Measurements from ENCODE around the gene RORB.

The RORB gene

GRCh38 chr9:74721696-74722660, 224.8 kb downstream of the RORB start:
- Histone ChIP-seq H3K14ac (ENCODE audit: low read length) (no peak overlapping the region), H3K9me3 (ENCODE audit: insufficient read depth, low read depth, low read length) (no peaks in the 10 kb centered on the region), H2BK5ac (ENCODE audit: low read depth, low read length, poor library complexity) (no peak overlapping the region), H3K18ac (ENCODE audit: low read length) (no peak overlapping the region), H4K8ac (ENCODE audit: low read depth, low read length) (no peak overlapping the region), H3K23ac (ENCODE audit: low read length) (no peak overlapping the region), H2BK120ac (ENCODE audit: insufficient read depth, low read length, poor library complexity) (no peak overlapping the region), H3K4me1 (ENCODE audit: control insufficient read depth in 1 of 2, insufficient read depth in 2 of 2, low read length in 2 of 2) (peaks cover 0 to 3% of the 10 kb centered on the region in 2 experiments), H3K27me3 (ENCODE audit: insufficient read depth, low read length) (no peaks in the 10 kb centered on the region), H4K12ac (ENCODE audit: low read depth, low read length) (no peak overlapping the region), H3K27ac (ENCODE audit: low read depth, low read length) (no peak overlapping the region), H2AK5ac (ENCODE audit: low read length) (no peak overlapping the region), H4K91ac (ENCODE audit: low read depth, low read length) (no peak overlapping the region), H3K4ac (ENCODE audit: low read depth, low read length) (no peak overlapping the region), H2AFZ (ENCODE audit: insufficient read depth, low read length, poor library complexity) (no peak overlapping the region), H3K4me3 (ENCODE audit: low read depth, low read length) (no peak overlapping the region), H2BK12ac (ENCODE audit: low read length) (no peak overlapping the region), H3K79me2 (ENCODE audit: control insufficient read depth, insufficient read depth, low read length, poor library complexity) (no peaks in the 10 kb centered on the region), H3K36me3 (ENCODE audit: control insufficient read depth in 1 of 2, insufficient read depth in 2 of 2, low read length in 2 of 2) (no peaks in the 10 kb centered on the region), H3K79me1 (ENCODE audit: low read length) (no peaks in the 10 kb centered on the region), H3K9ac (ENCODE audit: low read length) (no peak overlapping the region), H3K4me2 (ENCODE audit: low read length) (no peak overlapping the region)
- peak; percentile 84 to 96 for DNase-seq
- WGBS (ENCODE audit: extremely low coverage, insufficient coverage, insufficient read length): no CpG with 5 or more reads among the region's 5 CpGs

GRCh38 chr9:74724317-74724716, 227.2 kb downstream of the RORB start:
- no peak overlapping the region for H2BK120ac ChIP-seq (ENCODE audit: insufficient read depth, low read length, poor library complexity)
- H4K8ac ChIP-seq (ENCODE audit: low read depth, low read length): no peak overlapping the region
- H3K27ac ChIP-seq (ENCODE audit: low read depth, low read length): no peak overlapping the region
- H3K36me3 ChIP-seq (ENCODE audit: control insufficient read depth in 1 of 2, insufficient read depth in 2 of 2, low read length in 2 of 2): no peaks in the 10 kb centered on the region
- DNase-seq: no peak
- no peak overlapping the region for H2AFZ ChIP-seq (ENCODE audit: insufficient read depth, low read length, poor library complexity)
- no peak overlapping the region for H3K4me3 ChIP-seq (ENCODE audit: low read depth, low read length)
- H2BK5ac ChIP-seq (ENCODE audit: low read depth, low read length, poor library complexity): no peak overlapping the region
- H3K18ac ChIP-seq (ENCODE audit: low read length): no peak overlapping the region
- no peak overlapping the region for H3K14ac ChIP-seq (ENCODE audit: low read length)
- no peaks in the 10 kb centered on the region for H3K79me2 ChIP-seq (ENCODE audit: control insufficient read depth, insufficient read depth, low read length, poor library complexity)
- no peak overlapping the region for H4K12ac ChIP-seq (ENCODE audit: low read depth, low read length)
- H3K4ac ChIP-seq (ENCODE audit: low read depth, low read length): no peak overlapping the region
- H3K4me1 ChIP-seq (ENCODE audit: control insufficient read depth in 1 of 2, insufficient read depth in 2 of 2, low read length in 2 of 2): peaks cover 0 to 3% of the 10 kb centered on the region in 2 experiments
- H3K4me2 ChIP-seq (ENCODE audit: low read length): no peak overlapping the region
- no peak overlapping the region for H4K91ac ChIP-seq (ENCODE audit: low read depth, low read length)
- no peaks in the 10 kb centered on the region for H3K27me3 ChIP-seq (ENCODE audit: insufficient read depth, low read length)
- H2AK5ac ChIP-seq (ENCODE audit: low read length): no peak overlapping the region
- H3K23ac ChIP-seq (ENCODE audit: low read length): no peak overlapping the region
- no peaks in the 10 kb centered on the region for H3K79me1 ChIP-seq (ENCODE audit: low read length)
- WGBS (ENCODE audit: extremely low coverage, insufficient coverage, insufficient read length): no CpG with 5 or more reads among the region's 5 CpGs
- no peaks in the 10 kb centered on the region for H3K9me3 ChIP-seq (ENCODE audit: insufficient read depth, low read depth, low read length)
- H2BK12ac ChIP-seq (ENCODE audit: low read length): no peak overlapping the region
- H3K9ac ChIP-seq (ENCODE audit: low read length): no peak overlapping the region

GRCh38 chr9:74726581-74726980, 229.4 kb downstream of the RORB start:
- Histone ChIP-seq H3K79me1 (ENCODE audit: low read length) (no peaks in the 10 kb centered on the region), H3K4ac (ENCODE audit: low read depth, low read length) (no peak overlapping the region), H3K4me3 (ENCODE audit: low read depth, low read length) (no peak overlapping the region), H3K27me3 (ENCODE audit: insufficient read depth, low read length) (no peaks in the 10 kb centered on the region), H2BK120ac (ENCODE audit: insufficient read depth, low read length, poor library complexity) (no peak overlapping the region), H3K36me3 (ENCODE audit: control insufficient read depth in 1 of 2, insufficient read depth in 2 of 2, low read length in 2 of 2) (no peaks in the 10 kb centered on the region), H3K14ac (ENCODE audit: low read length) (no peak overlapping the region), H3K9me3 (ENCODE audit: insufficient read depth, low read depth, low read length) (no peaks in the 10 kb centered on the region), H2BK12ac (ENCODE audit: low read length) (no peak overlapping the region), H4K91ac (ENCODE audit: low read depth, low read length) (no peak overlapping the region), H3K9ac (ENCODE audit: low read length) (no peak overlapping the region), H2AK5ac (ENCODE audit: low read length) (no peak overlapping the region), H3K4me2 (ENCODE audit: low read length) (no peak overlapping the region), H3K79me2 (ENCODE audit: control insufficient read depth, insufficient read depth, low read length, poor library complexity) (no peaks in the 10 kb centered on the region), H3K18ac (ENCODE audit: low read length) (no peak overlapping the region), H4K12ac (ENCODE audit: low read depth, low read length) (no peak overlapping the region), H4K8ac (ENCODE audit: low read depth, low read length) (no peak overlapping the region), H2AFZ (ENCODE audit: insufficient read depth, low read length, poor library complexity) (no peak overlapping the region), H3K23ac (ENCODE audit: low read length) (no peak overlapping the region), H3K4me1 (ENCODE audit: control insufficient read depth in 1 of 2, insufficient read depth in 2 of 2, low read length in 2 of 2) (peaks cover 0 to 3% of the 10 kb centered on the region in 2 experiments), H3K27ac (ENCODE audit: low read depth, low read length) (peak overlapping the region; percentile 4), H2BK5ac (ENCODE audit: low read depth, low read length, poor library complexity) (no peak overlapping the region)
- peak; percentile 71 to 76 for DNase-seq
- no CpG with 5 or more reads among the region's 3 CpGs for WGBS (ENCODE audit: extremely low coverage, insufficient coverage, insufficient read length)

GRCh38 chr9:74728176-74728575, 231.0 kb downstream of the RORB start:
- no CpG with 5 or more reads among the region's 7 CpGs for WGBS (ENCODE audit: extremely low coverage, insufficient coverage, insufficient read length)
- Histone ChIP-seq H2AFZ (ENCODE audit: insufficient read depth, low read length, poor library complexity) (no peak overlapping the region), H3K14ac (ENCODE audit: low read length) (no peak overlapping the region), H3K27ac (ENCODE audit: low read depth, low read length) (no peak overlapping the region), H3K4ac (ENCODE audit: low read depth, low read length) (no peak overlapping the region), H2BK120ac (ENCODE audit: insufficient read depth, low read length, poor library complexity) (no peak overlapping the region), H2BK5ac (ENCODE audit: low read depth, low read length, poor library complexity) (no peak overlapping the region), H3K4me1 (ENCODE audit: control insufficient read depth in 1 of 2, insufficient read depth in 2 of 2, low read length in 2 of 2) (peaks cover 0 to 3% of the 10 kb centered on the region in 2 experiments), H2BK12ac (ENCODE audit: low read length) (no peak overlapping the region), H4K8ac (ENCODE audit: low read depth, low read length) (no peak overlapping the region), H2AK5ac (ENCODE audit: low read length) (no peak overlapping the region), H3K23ac (ENCODE audit: low read length) (no peak overlapping the region), H3K79me1 (ENCODE audit: low read length) (no peaks in the 10 kb centered on the region), H3K27me3 (ENCODE audit: insufficient read depth, low read length) (no peaks in the 10 kb centered on the region), H3K9ac (ENCODE audit: low read length) (no peak overlapping the region), H3K18ac (ENCODE audit: low read length) (no peak overlapping the region), H4K12ac (ENCODE audit: low read depth, low read length) (no peak overlapping the region), H3K9me3 (ENCODE audit: insufficient read depth, low read depth, low read length) (no peaks in the 10 kb centered on the region), H3K4me2 (ENCODE audit: low read length) (no peak overlapping the region), H3K79me2 (ENCODE audit: control insufficient read depth, insufficient read depth, low read length, poor library complexity) (no peaks in the 10 kb centered on the region), H3K36me3 (ENCODE audit: control insufficient read depth in 1 of 2, insufficient read depth in 2 of 2, low read length in 2 of 2) (no peaks in the 10 kb centered on the region), H4K91ac (ENCODE audit: low read depth, low read length) (no peak overlapping the region), H3K4me3 (ENCODE audit: low read depth, low read length) (no peak overlapping the region)
- no peak for DNase-seq

Data from trophoblast cell (in vitro differentiated cells and primary cell).